HepG2 (cell line): Measurements from ENCODE around the gene ATP13A2. TPM values are rescaled to one million over a fixed set of nuclear protein-coding genes. Genes with fewer than 3 reads are reported as not detected.

Experiments used
- CHCHD3 ChIP-seq: sonication (generic); formaldehyde crosslinking; IDR thresholded peaks from 2 replicates; pipeline ENCODE4 v1.8.0; 2022; ENCODE audit warnings: mild to moderate bottlenecking, missing genetic modification reagents, moderate library complexity
- E2F2 ChIP-seq: sonication (generic); formaldehyde crosslinking; IDR thresholded peaks from 2 replicates; pipeline ENCODE4 v1.4.0; 2020; ENCODE audit warnings: missing genetic modification reagents, borderline replicate concordance
- FOXA1 ChIP-seq, 2 experiments: fragments of 450-650 bp in 1 of 2; sonication (generic) in 1 of 2; formaldehyde crosslinking in 1 of 2; IDR thresholded peaks; 2 replicates each; pipeline versions ENCODE4 v1.4.0 to v1.6.1; 2016 to 2020; ENCODE audit warnings: missing genetic modification reagents in 1 of 2
- FOXP4 ChIP-seq: sonication (generic); formaldehyde crosslinking; IDR thresholded peaks from 2 replicates; pipeline ENCODE4 v1.4.0; 2020; ENCODE audit warnings: missing genetic modification reagents
- GMEB1 ChIP-seq: sonication (generic); formaldehyde crosslinking; IDR thresholded peaks from 2 replicates; pipeline ENCODE4 v1.5.1; 2020; ENCODE audit warnings: missing genetic modification reagents, mild to moderate bottlenecking, borderline replicate concordance
- HDAC6 ChIP-seq: fragments of 200-600 bp; sonication (generic); IDR thresholded peaks from 2 replicates; pipeline ENCODE4 v1.7.0; 2017; ENCODE audit warnings: mild to moderate bottlenecking, antibody characterized with exemption, low read length, low read depth
- LCORL ChIP-seq, 2 experiments: fragments of 450-650 bp in 1 of 2; sonication (generic) in 1 of 2; formaldehyde crosslinking in 1 of 2; IDR thresholded peaks; 2 replicates each; pipeline versions ENCODE4 v1.5.0 to v1.6.1; 2017 to 2020; ENCODE audit warnings: antibody characterized with exemption in 1 of 2, missing genetic modification reagents in 1 of 2
- MXI1 ChIP-seq: IDR thresholded peaks from 3 replicates; pipeline ENCODE4 v1.6.1; 2012; ENCODE audit warnings: low read depth, low read length, inconsistent platforms, borderline replicate concordance
- NBN ChIP-seq: fragments of 450-650 bp; conservative IDR thresholded peaks from 2 replicates; pipeline ENCODE4 v1.6.1; 2017
- NCOR1 ChIP-seq: fragments of 200-600 bp; sonication (generic); IDR thresholded peaks from 2 replicates; pipeline ENCODE4 v1.7.0; 2017; ENCODE audit warnings: antibody characterized with exemption, low read length, borderline replicate concordance
- PHF20 ChIP-seq: sonication (generic); formaldehyde crosslinking; IDR thresholded peaks from 2 replicates; pipeline ENCODE4 v1.5.0; 2020; ENCODE audit warnings: mild to moderate bottlenecking, missing genetic modification reagents
- PHF21A ChIP-seq: sonication (generic); formaldehyde crosslinking; IDR thresholded peaks from 2 replicates; pipeline ENCODE4 v1.5.0; 2020; ENCODE audit warnings: mild to moderate bottlenecking, missing genetic modification reagents
- POLR2AphosphoS2 ChIP-seq: IDR thresholded peaks from 2 replicates; pipeline ENCODE4 v1.6.1; 2011; ENCODE audit warnings: low read depth, low read length, improper control_type of control experiment
- RARA ChIP-seq: IDR thresholded peaks from 2 replicates; pipeline ENCODE4 v1.6.1; 2016; ENCODE audit warnings: missing genetic modification reagents, missing compliant biosample characterization
- TBL1XR1 ChIP-seq: fragments of 150-350 bp; IDR thresholded peaks from 2 replicates; pipeline ENCODE4 v1.6.1; 2014; ENCODE audit warnings: borderline replicate concordance, low read length; ENCODE audit not compliant: partially characterized antibody
- TGIF2 ChIP-seq: IDR thresholded peaks from 2 replicates; pipeline ENCODE4 v1.6.1; 2016; ENCODE audit warnings: control low read depth, missing compliant biosample characterization
- U2AF1 ChIP-seq: fragments of 200-400 bp; formaldehyde crosslinking; optimal IDR thresholded peaks from 2 replicates; pipeline ENCODE3; 2017; ENCODE audit warnings: mild to moderate bottlenecking, low read depth, low read length
- XBP1 ChIP-seq: sonication (generic); formaldehyde crosslinking; IDR thresholded peaks from 2 replicates; pipeline ENCODE4 v1.5.0; 2020; ENCODE audit warnings: missing genetic modification reagents
- ZNF10 ChIP-seq: sonication (generic); formaldehyde crosslinking; IDR thresholded peaks from 2 replicates; pipeline ENCODE4 v1.4.0; 2020; ENCODE audit warnings: mild to moderate bottlenecking, low read depth, missing genetic modification reagents, borderline replicate concordance
- ZNF562 ChIP-seq: sonication (generic); formaldehyde crosslinking; IDR thresholded peaks from 2 replicates; pipeline ENCODE4 v1.8.0; 2022; ENCODE audit warnings: missing genetic modification reagents, borderline replicate concordance
- ZNF577 ChIP-seq: sonication (generic); formaldehyde crosslinking; IDR thresholded peaks from 2 replicates; pipeline ENCODE4 v1.4.0; 2020; ENCODE audit warnings: mild to moderate bottlenecking, low read depth, missing genetic modification reagents, borderline replicate concordance
- ZNF709 ChIP-seq: sonication (generic); formaldehyde crosslinking; IDR thresholded peaks from 2 replicates; pipeline ENCODE4 v1.5.0; 2020; ENCODE audit warnings: mild to moderate bottlenecking, missing genetic modification reagents
- ZNF83 ChIP-seq: sonication (generic); formaldehyde crosslinking; IDR thresholded peaks from 2 replicates; pipeline ENCODE4 v1.4.0; 2020; ENCODE audit warnings: missing genetic modification reagents, mild to moderate bottlenecking, borderline replicate concordance
- polyA plus RNA-seq, 8 experiments: library from polyadenylated mRNA; depleted of rRNA in 3 of 8; stranded (reverse) in 7 of 8; unstranded in 1 of 8; fragments of >200 nt; fragmentation: Illumina TruSeq in 4 of 8; extraction: Trizol in 4 of 8; gene quantifications; 2 replicates each; pipeline versions ENCODE4 v1.2.1 to v1.2.3, GENCODE V29; 2011 to 2016; ENCODE audit warnings: low read depth in 4 of 8, missing spikeins in 1 of 8, mixed read lengths in 1 of 8; ENCODE audit not compliant: insufficient read depth in 1 of 8
- total RNA-seq, 5 experiments: library from RNA; depleted of rRNA; stranded (reverse); fragments of >200 nt; fragmentation: Illumina TruSeq; extraction: Trizol; gene quantifications; 2 replicates each; pipeline ENCODE4 v1.2.3, GENCODE V29; 2016; ENCODE audit warnings: low read depth in 1 of 5

Gene ATP13A2
- total and polyA plus RNA-seq, 2 of the 13 experiments (the other 11 are each of a cell fraction or from before 2014, with no cell fraction given), result 13.2 to 16.2 TPM

GRCh38 chr1:17053685-17054410 is 42.1 kb upstream of the ATP13A2 start, which contains the start of gene SDHB (continued):
- TF ChIP-seq E2F2 (CRISPR knock-in tag) (no peak), RARA (CRISPR knock-in tag) (peak; percentile 34; the same call in 1 of the 2 replicates), NCOR1 (no peak), NBN (no peak), PHF21A (CRISPR knock-in tag) (no peak), FOXA1 (IDR thresholded peaks at IDR 0.05) (no peak), FOXA1 (CRISPR knock-in tag; IDR thresholded peaks at IDR 0.05) (no peak), ZNF83 (CRISPR knock-in tag) (no peak), ZNF562 (no peak), POLR2AphosphoS2 (no peak), MXI1 (peak; percentile 57; the same call in 1 of the 3 replicates), XBP1 (CRISPR knock-in tag) (no peak), CHCHD3 (CRISPR knock-in tag) (no peak), ZNF577 (CRISPR knock-in tag) (no peak), ZNF10 (CRISPR knock-in tag) (no peak), GMEB1 (CRISPR knock-in tag) (peak; percentile 86), ZNF709 (CRISPR knock-in tag) (no peak; the same call in 1 of the 2 replicates), TBL1XR1 (no peak), LCORL (IDR thresholded peaks at IDR 0.05) (no peak), LCORL (CRISPR knock-in tag; IDR thresholded peaks at IDR 0.05) (no peak; the same call in 1 of the 2 replicates), FOXP4 (0 out of 2 replicates have a peak, but pooled peaks have one; percentile 5), U2AF1 (no peak), TGIF2 (CRISPR knock-in tag) (no peak), PHF20 (CRISPR knock-in tag) (peak; percentile 90), HDAC6 (no peak)
